ENCODE results near the gene TLL2.

The TLL2 gene

DNA sequence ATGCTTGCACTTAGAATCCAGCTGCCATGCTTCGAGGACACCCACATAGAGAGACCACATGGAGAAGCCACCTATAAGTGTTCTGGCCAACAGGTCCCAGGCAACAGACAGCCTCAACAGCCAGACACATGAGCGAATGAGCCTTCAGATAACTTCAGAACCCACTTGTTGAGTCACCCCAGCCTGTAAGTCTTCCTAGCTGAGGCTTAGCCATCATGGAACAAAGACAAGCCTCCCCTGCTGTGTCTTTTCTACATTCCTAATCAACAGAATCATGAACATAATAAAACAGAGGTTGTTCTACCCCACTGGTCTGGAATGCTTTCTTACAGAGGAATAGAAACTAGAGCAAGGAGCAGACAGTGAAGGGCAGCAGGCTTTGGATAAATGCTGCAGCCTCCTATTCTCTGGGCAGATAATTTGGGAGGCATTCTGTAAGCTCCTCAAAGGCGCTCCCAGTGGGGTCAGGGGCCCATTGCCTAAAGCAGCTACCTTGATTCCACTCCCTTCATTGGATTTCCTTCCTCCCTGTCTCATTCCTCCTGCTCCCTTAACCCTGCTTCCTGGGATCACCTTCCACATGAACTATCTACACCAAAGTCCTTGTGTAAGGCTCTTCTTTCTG is 4.6 kb downstream of the TLL2 start:
- H3K27ac ChIP-seq, result peak overlapping the region; percentile 38

DNA sequence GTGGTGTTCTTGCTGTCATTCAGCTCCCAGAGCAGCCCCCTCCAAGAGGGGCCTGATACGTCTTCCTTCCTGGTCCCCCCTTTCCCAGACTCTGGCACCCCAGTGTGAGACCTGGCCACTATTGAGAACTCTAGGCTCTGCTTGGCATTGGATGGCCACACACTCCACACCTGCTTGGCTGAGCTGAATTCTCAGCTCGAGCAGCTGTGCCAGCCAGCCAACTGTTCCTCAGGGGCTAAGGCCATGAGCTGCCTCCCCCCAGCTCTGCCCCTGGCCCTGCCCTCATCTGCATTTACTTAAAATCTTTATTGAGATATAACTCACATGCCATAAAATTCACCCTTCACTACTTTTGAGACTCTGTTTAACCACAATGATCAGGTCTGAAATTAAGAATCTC is 6.7 kb downstream of the TLL2 start:
- no peak for DNase-seq (ENCODE audit: low read depth, low spot score)
- H3K27ac ChIP-seq, result no peak overlapping the region

More for the DNA sequence above, 4.6 kb downstream of the TLL2 start:
- peak; percentile 72 for DNase-seq (ENCODE audit: low read depth, low spot score)

DNA sequence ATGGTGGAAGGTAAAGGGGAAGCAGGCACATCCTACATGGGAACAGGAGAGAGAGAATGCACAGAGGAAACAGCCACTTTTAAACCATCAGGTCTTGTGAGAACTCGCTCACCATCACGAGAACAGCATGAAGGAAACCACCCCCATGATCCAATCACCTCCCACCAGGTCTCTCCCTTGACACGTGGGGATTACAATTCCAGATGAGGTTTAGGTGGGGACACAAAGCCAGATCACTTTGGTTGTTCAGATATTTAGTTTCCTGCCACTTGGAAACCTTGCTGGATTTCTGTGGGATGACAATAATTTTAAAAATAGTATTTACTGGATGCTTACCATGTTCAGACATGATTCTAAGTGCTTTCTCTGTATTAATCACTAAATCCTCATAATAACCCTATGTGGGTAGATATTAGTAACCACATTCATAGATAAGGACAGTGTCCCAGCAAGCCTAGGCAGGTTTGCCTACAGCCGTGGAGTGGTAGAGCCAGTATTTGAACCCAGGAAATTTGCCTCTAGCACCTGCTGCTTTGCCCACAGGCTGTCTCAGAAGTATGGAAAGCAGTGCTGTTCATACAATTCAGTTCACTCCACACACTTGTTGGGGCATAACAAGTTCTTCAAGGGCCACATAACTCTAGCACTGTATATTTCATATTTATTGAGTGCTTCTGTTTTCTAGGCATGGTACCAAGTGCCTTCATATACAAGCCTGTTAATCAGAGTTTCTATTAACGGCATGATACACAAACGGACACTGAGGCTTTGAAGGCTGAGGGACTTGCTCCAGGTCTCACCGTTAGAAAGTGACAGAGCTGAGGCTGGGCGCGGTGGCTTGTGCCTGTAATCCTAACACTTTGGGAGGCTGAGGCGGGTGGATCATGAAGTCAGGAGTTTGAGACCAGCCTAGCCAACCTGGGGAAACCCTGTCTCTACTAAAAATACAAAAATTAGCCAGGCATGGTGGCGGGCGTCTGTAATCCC is 8.3 kb downstream of the TLL2 start:
- peak overlapping the region; percentile 87 for H3K27ac ChIP-seq
- peak; percentile 92 for DNase-seq (ENCODE audit: low read depth, low spot score)

DNA sequence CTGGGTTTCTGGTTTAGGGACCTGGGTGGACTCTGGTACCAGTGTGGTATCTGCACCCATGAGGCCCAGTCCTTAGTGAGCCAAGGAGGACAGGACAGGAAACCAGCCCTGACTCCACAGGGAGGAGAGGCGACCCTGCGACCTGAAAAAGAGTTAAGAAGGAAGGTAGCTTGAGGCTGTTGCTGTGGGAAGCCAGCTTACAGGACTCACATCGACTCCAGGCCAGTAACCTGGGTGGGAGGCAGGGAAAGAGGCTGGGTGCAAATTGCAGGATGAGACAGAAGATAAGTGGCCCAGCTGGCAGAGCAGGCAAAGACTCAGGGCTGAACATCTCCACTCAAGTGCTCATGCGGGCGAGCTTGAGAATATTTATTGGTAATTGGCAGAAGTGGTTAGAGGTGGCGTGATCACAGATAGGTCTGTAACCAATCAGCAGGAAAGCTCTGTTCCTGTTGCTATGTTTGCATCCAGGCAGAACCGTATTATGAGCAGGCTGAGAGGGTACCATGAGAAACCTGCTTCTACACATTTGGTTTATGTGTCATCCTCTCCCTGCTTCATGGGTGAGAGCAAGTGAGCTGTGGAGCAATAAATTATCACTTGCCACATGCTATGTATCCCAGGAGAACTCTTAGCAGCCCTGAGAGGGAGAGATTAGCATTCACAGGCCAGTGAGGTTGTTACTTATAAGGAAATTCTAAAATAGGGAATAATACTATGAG is 11.0 kb downstream of the TLL2 start:
- peak; percentile 86 for DNase-seq (ENCODE audit: low read depth, low spot score)
- H3K27ac ChIP-seq, result peak overlapping the region; percentile 61

DNA sequence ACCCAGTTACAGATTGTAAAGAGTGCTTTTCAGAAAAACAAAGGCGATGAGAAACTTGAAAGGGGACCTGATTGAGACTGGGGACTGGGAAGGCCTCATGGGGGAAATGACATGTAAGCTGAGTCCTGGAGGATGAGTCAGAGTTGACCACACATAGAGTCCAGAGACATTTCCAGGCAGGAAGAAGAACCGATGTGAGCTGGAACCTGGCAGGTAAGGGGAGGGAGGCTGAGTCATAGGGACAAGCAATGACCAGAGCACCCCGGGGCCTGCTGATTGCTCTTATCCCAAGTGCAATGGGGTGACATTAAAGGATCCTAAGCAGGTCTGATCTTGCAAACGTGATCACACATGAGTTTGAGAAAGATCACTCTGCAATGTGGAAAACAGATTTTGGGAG is 11.7 kb downstream of the TLL2 start:
- DNase-seq (ENCODE audit: low read depth, low spot score), result peak; percentile 87
- H3K27ac ChIP-seq, result peak overlapping the region; percentile 61

DNA sequence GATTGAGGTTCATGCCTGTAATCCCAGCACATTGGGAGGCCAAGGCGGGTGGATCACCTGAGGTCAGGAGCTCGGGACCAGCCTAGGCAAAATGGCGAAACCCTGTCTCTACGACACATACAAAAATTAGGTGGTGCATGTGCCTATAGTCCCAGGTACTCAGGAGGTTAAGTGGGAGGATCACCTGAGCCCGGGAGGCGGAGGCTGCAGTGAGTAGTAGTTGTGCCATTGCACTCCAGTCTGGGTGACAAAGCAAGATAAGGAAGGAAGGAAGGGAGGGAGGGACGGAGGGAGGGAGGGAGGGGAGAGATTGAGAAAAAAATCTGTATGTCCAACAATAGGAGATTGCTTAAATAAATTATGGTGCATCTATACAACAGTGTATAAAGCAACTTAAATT is 13.2 kb downstream of the TLL2 start:
- no peak overlapping the region for H3K27ac ChIP-seq
- DNase-seq (ENCODE audit: low read depth, low spot score), result no peak

DNA sequence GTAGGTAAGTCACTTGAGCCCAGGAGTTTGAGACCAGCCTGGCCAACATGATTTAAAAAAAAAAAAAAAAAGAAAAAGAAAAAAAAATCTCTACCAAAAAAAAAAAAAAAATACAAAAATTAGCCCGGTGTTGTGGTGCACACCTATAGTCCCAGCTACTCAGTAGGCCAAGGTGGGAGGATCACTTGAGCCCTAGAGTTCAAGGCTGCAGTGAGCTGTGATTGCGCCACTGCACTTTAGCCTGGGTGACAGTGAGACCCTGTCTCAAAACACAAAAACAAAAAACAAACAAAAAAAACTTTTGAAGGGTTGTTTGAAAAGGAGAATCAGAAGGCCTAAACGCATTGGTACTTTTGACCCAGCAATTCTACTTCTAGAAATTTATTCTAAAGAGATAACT is 13.7 kb downstream of the TLL2 start:
- no peak for DNase-seq (ENCODE audit: low read depth, low spot score)
- H3K27ac ChIP-seq, result no peak overlapping the region

DNA sequence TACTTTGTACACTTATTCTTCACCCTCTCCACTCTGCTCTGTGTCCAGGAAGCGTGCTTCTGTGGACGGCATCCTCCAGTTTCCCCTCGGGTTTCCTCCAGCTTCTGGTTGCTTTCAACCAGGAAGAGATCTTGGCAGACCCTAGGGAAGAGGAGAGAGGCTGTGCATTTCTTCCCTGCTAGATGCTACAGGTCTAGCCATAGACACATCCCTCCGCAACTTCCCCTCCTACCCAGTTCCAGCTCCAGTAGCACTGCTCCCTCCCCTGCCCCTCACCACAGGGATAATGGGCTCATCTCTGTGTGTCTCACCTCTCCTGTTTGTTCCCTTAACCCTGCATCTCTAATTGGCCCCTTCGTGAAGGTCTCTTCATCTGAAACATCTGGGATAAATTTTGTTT is 16.3 kb downstream of the TLL2 start:
- DNase-seq (ENCODE audit: low read depth, low spot score), result no peak
- H3K27ac ChIP-seq, result no peak overlapping the region

DNA sequence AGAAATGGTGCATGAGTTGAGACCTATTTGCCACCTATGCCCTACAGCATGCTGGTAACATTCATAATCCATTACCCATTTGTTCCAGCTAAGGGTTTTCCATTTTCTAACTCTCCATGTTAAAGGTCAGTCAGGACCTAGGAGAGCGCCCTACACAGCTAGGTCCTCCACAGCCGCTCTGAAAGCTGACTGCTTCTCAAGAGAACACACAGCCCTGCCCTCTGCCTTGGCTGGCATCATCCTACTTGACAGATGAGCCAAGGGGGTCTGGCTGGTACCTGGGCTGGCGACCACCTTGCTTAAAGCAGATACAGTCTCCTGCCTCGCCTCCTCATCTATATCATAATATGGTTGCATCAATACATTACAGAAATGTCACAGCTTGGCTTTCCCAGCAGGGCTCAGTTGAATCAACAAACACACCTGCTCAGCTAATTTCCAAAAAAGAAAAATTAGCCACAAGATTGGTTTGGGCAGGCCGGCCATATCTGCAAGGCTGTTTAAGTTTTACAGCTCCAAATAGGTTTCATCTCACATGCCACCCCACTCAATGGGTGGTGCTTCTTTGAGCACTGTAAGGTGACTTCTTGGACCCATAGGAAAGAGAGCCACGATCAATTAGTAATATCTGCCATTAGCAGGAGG is 17.3 kb downstream of the TLL2 start:
- no peak overlapping the region for H3K27ac ChIP-seq
- DNase-seq (ENCODE audit: low read depth, low spot score), result no peak

DNA sequence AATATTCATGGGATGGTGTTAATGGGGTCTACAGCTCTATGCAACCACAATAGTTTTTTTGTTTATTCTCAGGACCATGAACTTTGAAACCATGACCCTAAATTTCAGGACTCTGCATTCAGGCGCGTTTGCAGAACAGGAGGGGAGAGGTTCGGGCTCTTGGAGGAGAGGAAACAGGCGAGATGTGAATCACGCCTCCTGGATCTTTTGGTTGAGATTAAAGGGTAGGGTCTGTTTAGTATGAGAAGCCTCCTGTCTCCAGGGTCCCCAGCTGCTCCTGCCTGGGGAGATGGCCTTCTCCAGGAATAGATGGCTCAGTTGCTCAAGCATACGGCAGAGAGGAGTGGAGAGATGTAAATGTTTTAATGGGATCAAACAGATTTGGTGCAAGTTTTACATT is 18.2 kb downstream of the TLL2 start:
- no peak overlapping the region for H3K27ac ChIP-seq
- DNase-seq (ENCODE audit: low read depth, low spot score), result no peak

DNA sequence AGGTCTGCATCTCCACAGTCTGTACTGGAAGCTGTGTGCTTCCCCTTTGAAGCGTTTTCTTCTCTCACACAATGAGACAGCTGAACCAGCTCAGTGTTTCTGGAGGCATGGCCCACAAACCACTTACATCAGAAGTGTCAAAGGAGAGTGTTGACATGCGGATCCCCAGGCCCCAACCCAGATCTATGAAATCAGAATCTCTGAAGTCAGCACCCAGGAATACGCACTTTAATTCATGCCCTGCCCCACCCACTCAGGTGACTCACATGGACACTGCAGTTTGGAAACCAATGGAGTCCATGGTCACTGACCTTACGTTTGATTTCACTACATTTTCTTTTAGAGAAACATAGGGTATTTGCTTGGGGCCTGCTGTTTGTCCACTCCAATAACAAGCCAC is 19.0 kb downstream of the TLL2 start:
- no peak overlapping the region for H3K27ac ChIP-seq
- no peak for DNase-seq (ENCODE audit: low read depth, low spot score)

DNA sequence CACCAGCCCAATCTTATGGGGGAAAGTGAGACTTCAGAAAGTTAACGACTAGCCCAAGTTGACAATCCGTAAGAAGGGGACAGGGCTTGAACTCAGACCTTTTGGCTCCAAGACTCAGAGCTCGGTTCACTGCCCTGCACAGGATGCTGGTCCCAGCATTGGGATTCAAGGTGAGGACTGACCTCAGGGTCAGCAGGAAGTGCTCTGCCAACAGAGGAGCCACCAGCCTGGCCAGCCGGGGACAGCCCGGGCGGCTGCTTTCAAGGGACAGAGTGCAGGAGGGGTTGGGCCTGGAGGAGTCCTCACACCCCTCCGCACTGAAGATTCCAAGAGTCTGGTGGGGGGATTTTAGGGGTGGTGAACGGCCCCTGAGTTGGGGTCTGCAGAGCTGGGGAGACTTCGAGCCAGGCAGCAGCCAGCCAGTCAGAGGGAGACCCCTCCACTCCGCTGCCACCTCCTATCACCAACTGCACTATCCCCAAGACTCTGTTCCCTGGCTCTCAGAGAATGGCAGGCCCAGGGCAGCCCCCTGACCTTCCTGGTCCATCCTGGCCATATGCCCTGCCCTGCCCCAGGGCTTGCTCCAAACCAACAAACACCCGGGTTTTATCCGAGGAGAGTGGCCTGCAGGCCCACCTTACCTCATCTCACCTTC is 19.7 kb downstream of the TLL2 start:
- no peak overlapping the region for H3K27ac ChIP-seq
- DNase-seq (ENCODE audit: low read depth, low spot score), result no peak

DNA sequence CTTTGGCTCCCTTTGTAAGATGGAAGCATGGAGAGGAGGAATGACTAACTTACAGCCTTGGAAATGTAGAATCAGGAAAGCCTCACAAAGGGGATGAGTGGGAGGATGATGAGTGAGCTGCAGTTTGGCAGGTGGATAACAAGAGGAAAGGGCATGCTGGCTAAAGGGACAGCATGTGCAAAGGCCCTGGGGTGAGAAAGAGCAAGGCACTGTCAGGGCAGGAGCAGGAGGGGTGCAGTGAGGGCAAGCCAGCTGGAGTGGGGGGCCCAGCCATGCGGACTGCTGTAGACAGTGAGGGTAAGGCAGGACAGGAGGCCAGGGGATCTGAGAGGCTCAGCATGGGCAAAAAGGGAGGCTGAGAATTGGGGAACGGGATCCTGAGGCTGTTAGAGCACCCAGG is 20.5 kb downstream of the TLL2 start:
- H3K27ac ChIP-seq, result no peak overlapping the region
- no peak for DNase-seq (ENCODE audit: low read depth, low spot score)

DNA sequence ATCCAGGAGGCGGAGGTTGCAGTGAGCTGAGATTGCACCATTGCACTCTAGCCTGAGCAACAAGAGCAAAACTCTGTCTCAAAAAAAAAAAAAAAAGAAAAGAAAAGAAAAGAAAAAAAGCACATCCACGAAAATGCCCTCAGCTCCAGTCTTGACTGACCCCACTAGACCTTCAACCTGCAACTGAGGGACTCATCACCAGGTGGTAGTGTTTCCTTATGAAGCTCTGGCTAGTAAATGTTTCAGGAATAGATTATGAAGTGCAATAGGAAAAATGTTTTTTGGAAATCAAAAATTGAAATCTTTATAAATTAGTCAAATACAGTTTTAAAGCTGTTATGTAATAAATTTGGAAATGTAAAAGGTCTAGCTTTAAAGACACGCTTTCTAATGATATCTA is 22.4 kb downstream of the TLL2 start:
- no peak overlapping the region for H3K27ac ChIP-seq
- no peak for DNase-seq (ENCODE audit: low read depth, low spot score)

DNA sequence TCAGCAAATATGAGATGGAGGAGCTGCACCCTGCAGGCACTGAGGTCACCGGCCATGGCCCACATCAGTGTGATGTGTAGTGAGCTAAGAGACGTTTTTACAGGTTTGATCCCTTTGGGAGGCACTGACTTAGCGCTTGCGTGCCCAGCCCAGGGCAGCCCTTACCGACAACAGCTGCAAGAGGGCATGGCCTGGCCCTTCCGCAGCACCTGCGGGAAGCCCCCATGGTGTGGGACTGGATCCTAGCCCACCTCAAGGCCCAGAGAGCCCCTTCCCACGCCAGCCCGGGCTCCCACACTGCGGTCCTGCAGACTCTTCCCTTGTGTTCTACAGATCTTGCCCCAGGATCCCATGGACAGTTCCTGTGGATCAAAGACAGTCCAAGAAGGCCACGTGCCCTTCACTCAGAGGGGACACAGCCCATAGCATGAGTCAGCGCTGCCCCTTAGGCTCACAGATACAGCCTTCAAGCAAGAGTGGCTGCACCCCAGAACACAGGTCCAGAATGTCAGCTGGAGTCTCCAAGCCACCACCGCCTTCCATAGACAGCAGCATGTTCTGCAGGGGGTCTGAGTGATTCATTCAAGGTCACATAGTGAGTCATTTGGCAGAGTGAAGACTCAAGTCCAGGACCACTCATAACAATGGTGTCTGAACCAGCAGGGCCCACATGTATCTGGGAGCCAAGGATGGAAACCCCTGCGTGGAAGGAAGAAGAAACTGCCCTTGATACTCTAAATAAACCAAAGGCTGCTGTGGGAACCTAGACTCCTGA is 25.4 kb downstream of the TLL2 start:
- no peak for DNase-seq (ENCODE audit: low read depth, low spot score)
- no peak overlapping the region for H3K27ac ChIP-seq

DNA sequence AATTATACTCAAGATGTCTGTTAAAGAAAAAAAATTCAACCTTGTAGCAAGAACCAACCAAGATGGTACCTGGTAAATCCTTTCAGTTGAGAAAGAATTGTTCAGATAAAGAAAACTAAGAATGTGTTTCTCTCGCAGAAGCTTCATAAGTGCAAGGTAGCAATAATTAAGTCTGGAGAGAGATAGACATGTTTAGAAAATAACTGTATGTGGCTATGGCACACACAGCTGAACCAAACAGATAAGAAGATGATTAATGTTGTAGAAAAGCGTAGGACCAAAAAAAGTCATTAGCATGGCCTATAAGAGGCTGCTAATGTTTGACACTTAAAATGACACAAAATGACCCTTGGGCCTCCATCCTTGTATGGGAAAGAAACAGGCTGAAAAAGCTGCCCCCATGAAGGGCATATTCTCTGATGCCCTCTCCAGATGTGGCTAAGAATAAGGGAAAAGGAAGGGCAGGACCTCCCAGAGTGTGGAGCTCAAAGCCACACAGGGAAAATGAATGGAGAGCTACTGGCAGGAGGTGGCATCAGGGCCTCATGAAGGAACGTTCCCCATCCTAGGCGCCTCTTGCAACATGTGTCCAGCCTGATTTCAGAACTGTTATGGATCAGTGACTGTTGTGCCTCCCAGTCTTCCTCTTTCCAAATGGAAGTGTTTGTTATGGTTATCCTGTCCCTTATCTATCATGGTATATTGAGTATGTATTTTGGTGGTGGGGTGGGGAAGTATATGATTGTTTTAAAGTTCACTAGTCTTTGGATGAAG is 30.7 kb downstream of the TLL2 start:
- no peak for DNase-seq (ENCODE audit: low read depth, low spot score)
- no peak overlapping the region for H3K27ac ChIP-seq

DNA sequence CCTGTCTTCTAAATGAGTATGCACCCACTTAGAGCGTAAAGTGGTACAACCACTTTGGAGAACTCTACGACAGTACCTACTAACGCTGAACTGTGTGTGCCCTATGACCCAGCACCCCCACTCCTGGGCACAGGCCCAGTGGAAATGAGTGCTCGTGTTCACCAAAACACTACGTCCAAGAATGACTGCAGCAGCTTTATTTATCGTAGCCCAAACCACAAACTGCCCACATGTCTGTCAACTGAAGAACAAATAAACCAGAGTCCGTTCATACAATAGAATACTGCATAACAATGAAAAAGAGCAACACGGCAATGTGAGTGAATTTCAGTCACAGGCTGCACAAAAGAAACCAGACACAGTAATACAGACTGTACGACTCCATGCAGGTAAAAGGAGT is 35.4 kb downstream of the TLL2 start:
- no peak overlapping the region for H3K27ac ChIP-seq
- DNase-seq (ENCODE audit: low read depth, low spot score), result no peak

DNA sequence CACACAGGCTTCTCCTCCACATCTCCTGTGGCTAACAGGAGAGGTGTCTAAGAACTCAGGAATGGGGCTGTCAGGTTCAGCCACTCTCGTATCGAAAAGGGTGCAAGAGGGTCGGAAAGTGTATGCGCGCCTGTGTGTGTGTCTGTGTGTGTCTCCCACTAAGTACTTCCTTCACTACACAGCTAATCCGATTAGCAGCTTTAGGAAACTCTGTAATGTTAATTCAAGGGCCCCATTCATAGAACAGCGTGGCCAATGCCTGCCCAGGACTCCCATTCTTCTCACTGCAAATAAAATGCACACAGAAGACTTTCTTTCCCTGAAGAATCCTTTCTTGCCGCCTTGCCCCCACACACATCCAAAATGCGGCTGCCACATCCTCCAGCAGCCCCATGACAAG is 39.9 kb downstream of the TLL2 start:
- no peak for DNase-seq (ENCODE audit: low read depth, low spot score)
- H3K27ac ChIP-seq, result no peak overlapping the region

Data from epithelial cell of prostate (primary cell).